Stimulated activated CD8-positive, alpha-beta memory T cell treated with anti-CD3 and anti-CD28 coated beads, Interleukin-4, amount 100 ng/mL, for 1 hour (primary cell): ENCODE measurements around the gene DSTN.
"Not testable (repeated sequence)": the region's sequence is repeated elsewhere in the genome, so short reads cannot be mapped to it uniquely, and the experiment has no call there.

Experiments used
- DNase-seq, 2 donors: peaks; one replicate each; pipeline ENCODE4 v3.0.0-alpha.2; 2020; ENCODE audit warnings: low read depth in 2 of 2, low spot score in 1 of 2

Gene DSTN

GRCh38 chr20:17648791-17649730 lies 79.2 kb downstream of the DSTN start:
- no peak for DNase-seq

- DNase-seq, result no peak
Measured at GRCh38 chr20:17650301-17651128, 80.6 kb downstream of the DSTN start.

GRCh38 chr20:17651129-17651759 lies 81.4 kb downstream of the DSTN start:
- no peak for DNase-seq

GRCh38 chr20:17651760-17652388 lies 82.0 kb downstream of the DSTN start:
- no peak for DNase-seq

- DNase-seq, result no peak
Measured at GRCh38 chr20:17652411-17652810, 82.5 kb downstream of the DSTN start.

- no peak for DNase-seq
Measured at GRCh38 chr20:17653835-17654648, 84.2 kb downstream of the DSTN start.

GRCh38 chr20:17654649-17655285 lies 84.9 kb downstream of the DSTN start:
- no peak for DNase-seq

GRCh38 chr20:17655286-17655651 lies 85.4 kb downstream of the DSTN start:
- no peak for DNase-seq

- DNase-seq, result no peak
Measured at GRCh38 chr20:17655865-17656479, 86.1 kb downstream of the DSTN start.

- DNase-seq, result no peak
Measured at GRCh38 chr20:17657079-17657825, 87.4 kb downstream of the DSTN start.

- no peak for DNase-seq
Measured at GRCh38 chr20:17657898-17658647, 88.2 kb downstream of the DSTN start.

- no peak for DNase-seq
Measured at GRCh38 chr20:17658648-17658993, 88.7 kb downstream of the DSTN start.

GRCh38 chr20:17659344-17659743 lies 89.5 kb downstream of the DSTN start:
- DNase-seq, result not testable (repeated sequence)
